Testis (tissue), 3 donors: ENCODE data around the gene CPT2. TPM values are rescaled to one million over a fixed set of nuclear protein-coding genes. Genes with fewer than 3 reads are reported as not detected.

Source experiments
- DNase-seq: peaks from one replicate; pipeline ENCODE4 v3.0.0-alpha.2; 2019
- H3K27ac ChIP-seq, 2 donors: fragments of 200-600 bp; sonication (generic); one replicate each; pipeline ENCODE4 v1.5.1; 2019
- H3K27me3 ChIP-seq: fragments of 200-600 bp; sonication (generic); one replicate; pipeline ENCODE4 v1.5.1; 2019
- H3K36me3 ChIP-seq: fragments of 200-600 bp; sonication (generic); one replicate; pipeline ENCODE4 v1.5.1; 2017; ENCODE audit warnings: low read depth; ENCODE audit errors: missing control alignments
- H3K4me1 ChIP-seq: fragments of 200-600 bp; sonication (generic); one replicate; pipeline ENCODE4 v1.5.1; 2019
- H3K4me3 ChIP-seq, 2 donors: fragments of 200-600 bp; sonication (generic); one replicate each; pipeline ENCODE4 v1.5.1; 2017 to 2019
- H3K9me3 ChIP-seq: fragments of 200-600 bp; sonication (generic); one replicate; pipeline ENCODE4 v1.5.1; 2017
- CTCF ChIP-seq, 3 experiments: fragments of 450-650 bp in 2 of 3; fragments of 200-600 bp in 1 of 3; sonication (generic) in 1 of 3; IDR thresholded peaks; one replicate each; pipeline ENCODE4 v1.5.1; 2016 to 2019; ENCODE audit warnings: antibody characterized with exemption in 3 of 3, mild to moderate bottlenecking in 2 of 3, moderate library complexity in 1 of 3
- POLR2A ChIP-seq: fragments of 450-650 bp; IDR thresholded peaks from one replicate; pipeline ENCODE4 v1.6.1; 2017; ENCODE audit warnings: antibody characterized with exemption, mild to moderate bottlenecking, moderate library complexity
- WGBS, 2 donors: methylation state at CpG; one replicate each; pipeline ENCODE4 v1.1.5; 2018; 5-methylcytosine and 5-hydroxymethylcytosine counted together
- intact Hi-C: fragments of 100-400 bp; cut with DNase I; formaldehyde crosslinking; loops from one replicate; pipeline ENCODE4 v1.15.1; 2023; ENCODE audit warnings: low total_unique reads
- polyA plus RNA-seq: library from polyadenylated mRNA; stranded (reverse); fragments of 350-450 nt; fragmentation: Illumina TruSeq; extraction: RNeasy Lipid Tissue Mini Kit (QIAGEN cat#74804); gene quantifications from one replicate; pipeline ENCODE4 v1.2.3, GENCODE V29; 2014; ENCODE audit warnings: low read depth, low replicate concordance; ENCODE audit not compliant: insufficient read depth
- total RNA-seq, 2 donors: library from RNA; depleted of rRNA; stranded (reverse); fragments of >200 nt; gene quantifications; one replicate each; pipeline ENCODE4 v1.2.3, GENCODE V29; 2016

The CPT2 gene
- total and polyA plus RNA-seq, 3 donors from 2014 or later: 36.9 to 61.7 (median 44.4) TPM

- Histone ChIP-seq H3K36me3 (no peaks in the 10 kb centered on the region), H3K27me3 (no peaks in the 10 kb centered on the region), H3K27ac (peak within 1 kb of the TSS; percentile 97 to 99), H3K9me3 (no peaks in the 10 kb centered on the region), H3K4me3 (peak within 1 kb of the TSS; percentile 92 to 93), H3K4me1 (peaks cover 16% of the 10 kb centered on the region)
- intact Hi-C loops: no loop called here
- 1% methylated on average over 46 to 50 of the region's 61 CpGs for WGBS, 2 donors
- TF ChIP-seq CTCF (IDR thresholded peaks at IDR 0.05) (no peak), POLR2A (peak; percentile 72)
- DNase-seq: peak; percentile 94
These were observed 23.7 kb downstream of the CPT2 start, which contains the start of gene CZIB for GRCh38 chr1:53220171-53220961. TSS of gene CZIB (minus strand) at chr1:53220634. CDS start at chr1:53220575, 59 bp downstream.

- Histone ChIP-seq H3K9me3 (no peaks in the 10 kb centered on the region), H3K27me3 (no peaks in the 10 kb centered on the region), H3K27ac (peak overlapping the region; percentile 97 to 99), H3K36me3 (no peaks in the 10 kb centered on the region), H3K4me1 (peaks cover 16% of the 10 kb centered on the region), H3K4me3 (peak overlapping the region; percentile 92 to 93)
- DNase-seq: no peak
- TF ChIP-seq POLR2A (no peak), CTCF (IDR thresholded peaks at IDR 0.05) (no peak)
- intact Hi-C loops: no loop called here
- WGBS, 2 donors: 17 to 27% methylated on average over 3 of the region's 3 CpGs
These were observed 24.3 kb downstream of the CPT2 start for GRCh38 chr1:53220962-53221286.

GRCh38 chr1:53237638-53238037 lies 41.0 kb downstream of the CPT2 start:
- DNase-seq: no peak
- no peaks in the 10 kb centered on the region for H3K9me3 ChIP-seq
- TF ChIP-seq CTCF (IDR thresholded peaks at IDR 0.05) (no peak), POLR2A (no peak)
- no peaks in the 10 kb centered on the region for H3K36me3 ChIP-seq
- no peaks in the 10 kb centered on the region for H3K27me3 ChIP-seq
- intact Hi-C loops: no loop called here
- H3K27ac ChIP-seq: peak overlapping the region; percentile 78 to 79
- H3K4me3 ChIP-seq: peak overlapping the region; percentile 90 to 99
- peaks cover 10% of the 10 kb centered on the region for H3K4me1 ChIP-seq
- 24 to 32% methylated on average over 8 of the region's 8 CpGs for WGBS, 2 donors

- Histone ChIP-seq H3K4me3 (peak within 1 kb of the TSS; percentile 90 to 99), H3K9me3 (no peaks in the 10 kb centered on the region), H3K27me3 (no peaks in the 10 kb centered on the region), H3K27ac (peak within 1 kb of the TSS; percentile 78 to 79), H3K4me1 (peaks cover 10% of the 10 kb centered on the region), H3K36me3 (no peaks in the 10 kb centered on the region)
- WGBS, 2 donors: 3 to 8% methylated on average over 31 to 64 of the region's 64 CpGs
- peak; percentile 96 for DNase-seq
- TF ChIP-seq CTCF (IDR thresholded peaks at IDR 0.05) (no peak), POLR2A (no peak)
- intact Hi-C loops: no loop called here
These were observed 41.9 kb downstream of the CPT2 start, which contains the start of gene MAGOH for GRCh38 chr1:53238197-53239155. TSS of gene MAGOH (minus strand) at chr1:53238518. CDS start at chr1:53238448, 70 bp downstream.
